Natural killer cell (primary cell): ENCODE data around the gene CCL13. TPM values are rescaled to one million over a fixed set of nuclear protein-coding genes. Genes with fewer than 3 reads are reported as not detected.
A peak's percentile ranks its signal among the peaks of the same experiment; 100 is the strongest.

ENCODE experiments used
- ATAC-seq, 3 donors: fragments of 150-1000 bp in 2 of 3; fragments of 200-7000 bp in 1 of 3; cut with Tn5 transposase; 1 replicate in 1 of 3; 2 replicates in 2 of 3; pipeline ENCODE4 v1.10.0; 2021; ENCODE audit warnings: mild to moderate bottlenecking in 2 of 3, moderate library complexity in 2 of 3
- DNase-seq, 2 donors: peaks; one replicate each; pipeline versions ENCODE4 v3.0.0 to v3.0.0-alpha.2; 2013 to 2021; ENCODE audit warnings: mixed read lengths in 1 of 2
- H3K27ac ChIP-seq: one replicate; pipeline ENCODE4 v1.5.1; 2013; ENCODE audit warnings: mild to moderate bottlenecking, low read length
- H3K27me3 ChIP-seq: one replicate; pipeline ENCODE4 v1.6.1; 2013; ENCODE audit warnings: low read length; ENCODE audit not compliant: control insufficient read depth, insufficient read depth
- H3K36me3 ChIP-seq: one replicate; pipeline ENCODE4 v1.6.1; 2013; ENCODE audit warnings: low read length; ENCODE audit not compliant: control insufficient read depth, insufficient read depth
- H3K4me1 ChIP-seq: one replicate; pipeline ENCODE4 v1.6.1; 2013; ENCODE audit warnings: low read length; ENCODE audit not compliant: control insufficient read depth, insufficient read depth
- H3K4me3 ChIP-seq: one replicate; pipeline ENCODE4 v1.5.1; 2013; ENCODE audit warnings: low read length
- H3K9me3 ChIP-seq: one replicate; pipeline ENCODE4 v1.6.1; 2013; ENCODE audit warnings: low read length; ENCODE audit not compliant: control insufficient read depth, insufficient read depth
- H3K27ac Mint-ChIP-seq, 2 donors: one replicate each; pipeline ENCODE4 v1.8.0; 2022; ENCODE audit warnings: mild to moderate bottlenecking in 2 of 2, mixed read lengths in 2 of 2, moderate library complexity in 1 of 2
- H3K27me3 Mint-ChIP-seq, 2 donors: one replicate each; pipeline ENCODE4 v1.8.0; 2022; ENCODE audit warnings: low read depth in 2 of 2, mixed read lengths in 2 of 2
- H3K36me3 Mint-ChIP-seq: one replicate; pipeline ENCODE4 v1.8.0; 2022; ENCODE audit warnings: mixed read lengths
- H3K4me1 Mint-ChIP-seq, 2 donors: one replicate each; pipeline ENCODE4 v1.8.0; 2022; ENCODE audit warnings: mixed read lengths in 2 of 2
- H3K4me3 Mint-ChIP-seq: one replicate; pipeline ENCODE4 v1.8.0; 2022; ENCODE audit warnings: mild to moderate bottlenecking, moderate library complexity, mixed read lengths
- H3K9me3 Mint-ChIP-seq, 2 donors: one replicate each; pipeline ENCODE4 v1.8.0; 2022; ENCODE audit warnings: mixed read lengths in 2 of 2
- WGBS: methylation state at CpG from one replicate; pipeline ENCODE4 v1.1.7; 2013; ENCODE audit warnings: missing lambda C conversion rate; ENCODE audit not compliant: insufficient coverage; 5-methylcytosine and 5-hydroxymethylcytosine counted together
- intact Hi-C: fragments of 100-400 bp; cut with micrococcal nuclease; formaldehyde crosslinking; loops from one replicate; pipeline ENCODE4 v1.14.2; 2022
- total RNA-seq, 4 donors: library from RNA; stranded (reverse); fragments of 120-200 nt in 1 of 4; gene quantifications; one replicate each; pipeline versions ENCODE4 v1.2.3 to v1.2.4, GENCODE V29; 2013 to 2022
- TF ChIP-seq, protein P1 (sequence below): fragments of 200-600 bp; IDR thresholded peaks from one replicate; pipeline ENCODE4 v1.8.0; 2022; ENCODE audit warnings: antibody characterized with exemption

Gene CCL13
- not detected for total RNA-seq
- not detected for total RNA-seq (2013)

GRCh38 chr17:34356194-34356593, at the start of gene CCL13:
Gene CCL13 (plus strand): TSS chr17:34356480. CDS start chr17:34356527, 47 bp downstream.
- H3K27me3 Mint-ChIP-seq = peaks cover 4 to 5% of the 10 kb centered on the region in 2 donors

DNA sequence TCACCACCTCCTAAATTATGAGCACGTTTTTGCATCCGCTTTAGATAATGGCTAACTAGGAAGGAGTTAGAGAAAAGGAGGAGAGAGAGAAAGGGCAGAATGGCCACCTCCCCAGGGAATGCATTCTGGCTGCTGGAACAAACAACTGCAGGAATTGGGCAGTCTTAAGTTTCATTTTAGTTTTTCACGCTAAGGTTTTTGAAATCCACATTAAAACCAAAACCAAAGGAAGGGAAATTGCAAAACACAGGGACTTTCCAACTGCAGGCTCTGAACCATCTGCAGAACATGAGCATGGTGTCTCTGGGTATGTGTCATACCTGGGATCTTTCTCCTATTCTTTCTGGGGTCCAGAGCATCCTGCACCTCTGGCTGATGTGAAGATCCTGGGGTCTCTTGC, 49.2 kb upstream of the CCL13 start:
- Mint-ChIP-seq H3K4me3 (no peak overlapping the region), H3K4me1 (no peaks in the 10 kb centered on the region), H3K27ac (no peak overlapping the region), H3K36me3 (no peaks in the 10 kb centered on the region), H3K9me3 (no peaks in the 10 kb centered on the region), H3K27me3 (peaks cover 7 to 9% of the 10 kb centered on the region in 2 donors)
- Histone ChIP-seq H3K4me1 (no peaks in the 10 kb centered on the region), H3K4me3 (no peak overlapping the region), H3K9me3 (no peaks in the 10 kb centered on the region), H3K27me3 (no peaks in the 10 kb centered on the region), H3K27ac (no peak overlapping the region), H3K36me3 (no peaks in the 10 kb centered on the region)
- intact Hi-C loops = no loop called here
- ATAC-seq (no peak), DNase-seq (peak in 1 of 2 donors; percentile 7)
- TF ChIP-seq, protein P1, sequence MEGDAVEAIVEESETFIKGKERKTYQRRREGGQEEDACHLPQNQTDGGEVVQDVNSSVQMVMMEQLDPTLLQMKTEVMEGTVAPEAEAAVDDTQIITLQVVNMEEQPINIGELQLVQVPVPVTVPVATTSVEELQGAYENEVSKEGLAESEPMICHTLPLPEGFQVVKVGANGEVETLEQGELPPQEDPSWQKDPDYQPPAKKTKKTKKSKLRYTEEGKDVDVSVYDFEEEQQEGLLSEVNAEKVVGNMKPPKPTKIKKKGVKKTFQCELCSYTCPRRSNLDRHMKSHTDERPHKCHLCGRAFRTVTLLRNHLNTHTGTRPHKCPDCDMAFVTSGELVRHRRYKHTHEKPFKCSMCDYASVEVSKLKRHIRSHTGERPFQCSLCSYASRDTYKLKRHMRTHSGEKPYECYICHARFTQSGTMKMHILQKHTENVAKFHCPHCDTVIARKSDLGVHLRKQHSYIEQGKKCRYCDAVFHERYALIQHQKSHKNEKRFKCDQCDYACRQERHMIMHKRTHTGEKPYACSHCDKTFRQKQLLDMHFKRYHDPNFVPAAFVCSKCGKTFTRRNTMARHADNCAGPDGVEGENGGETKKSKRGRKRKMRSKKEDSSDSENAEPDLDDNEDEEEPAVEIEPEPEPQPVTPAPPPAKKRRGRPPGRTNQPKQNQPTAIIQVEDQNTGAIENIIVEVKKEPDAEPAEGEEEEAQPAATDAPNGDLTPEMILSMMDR = no peak
- WGBS = 60% methylated on average over 3 of the region's 3 CpGs

More at GRCh38 chr17:34356194-34356593, at the start of gene CCL13:
- Histone ChIP-seq H3K9me3 (no peaks in the 10 kb centered on the region), H3K4me1 (no peaks in the 10 kb centered on the region), H3K36me3 (no peaks in the 10 kb centered on the region), H3K27me3 (no peaks in the 10 kb centered on the region), H3K27ac (no peak within 1 kb of the TSS), H3K4me3 (no peak within 1 kb of the TSS)
- no peaks in the 10 kb centered on the region for H3K9me3 Mint-ChIP-seq
- no peaks in the 10 kb centered on the region for H3K36me3 Mint-ChIP-seq
- 95% methylated on average over 5 of the region's 5 CpGs for WGBS
- TF ChIP-seq, protein P1 = no peak
- DNase-seq (no peak), ATAC-seq (no peak)
- intact Hi-C loops = no loop called here
- no peak within 1 kb of the TSS for H3K4me3 Mint-ChIP-seq
- H3K4me1 Mint-ChIP-seq = no peaks in the 10 kb centered on the region
- H3K27ac Mint-ChIP-seq = no peak within 1 kb of the TSS

DNA sequence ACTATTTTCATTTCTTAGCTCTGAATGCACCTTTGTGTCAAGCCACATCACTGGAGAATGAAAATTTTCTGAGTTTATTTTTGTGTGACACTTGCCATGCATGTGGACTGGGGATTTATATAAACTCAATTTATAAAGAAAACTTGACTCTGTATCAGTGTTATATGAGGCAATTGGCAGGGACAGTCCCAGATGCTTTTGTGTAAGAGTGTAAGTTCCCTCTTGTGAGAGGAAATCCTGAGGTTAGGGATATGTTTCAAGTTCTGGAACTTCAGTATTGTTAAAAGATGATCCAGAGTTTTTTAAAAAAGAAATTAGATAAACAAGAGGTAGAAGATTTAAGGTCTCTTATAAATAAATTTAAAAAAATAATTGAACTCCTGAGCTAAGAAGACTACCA, 47.9 kb upstream of the CCL13 start:
- no peaks in the 10 kb centered on the region for H3K4me1 ChIP-seq
- Mint-ChIP-seq H3K27ac (no peak overlapping the region), H3K27me3 (peaks cover 0 to 14% of the 10 kb centered on the region in 2 donors), H3K4me1 (no peaks in the 10 kb centered on the region), H3K36me3 (no peaks in the 10 kb centered on the region), H3K4me3 (no peak overlapping the region), H3K9me3 (no peaks in the 10 kb centered on the region)
- no peaks in the 10 kb centered on the region for H3K36me3 ChIP-seq
- no peaks in the 10 kb centered on the region for H3K9me3 ChIP-seq
- no peak for DNase-seq
- intact Hi-C loops = no loop called here
- no peak overlapping the region for H3K4me3 ChIP-seq
- no peaks in the 10 kb centered on the region for H3K27me3 ChIP-seq
- TF ChIP-seq, protein P1 = no peak
- H3K27ac ChIP-seq = no peak overlapping the region
- no peak for ATAC-seq

DNA sequence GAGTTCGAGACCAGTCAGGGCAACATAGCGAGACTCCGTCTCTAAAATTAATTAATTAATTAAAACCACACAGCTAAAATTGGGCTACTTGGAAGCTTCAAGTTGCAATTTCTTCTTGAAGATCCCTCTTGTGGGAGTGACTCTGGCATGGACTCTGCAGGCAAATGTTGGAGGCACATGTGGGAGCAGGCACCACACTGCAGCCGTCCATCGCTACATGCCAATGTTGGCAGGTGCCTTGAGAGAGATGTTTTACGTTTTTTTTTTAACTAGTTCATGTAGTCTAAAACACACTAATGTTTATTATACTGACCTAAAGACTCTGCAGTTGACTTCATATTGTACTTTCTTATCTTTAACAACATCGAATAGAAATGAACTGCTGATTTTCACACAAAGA, 45.0 kb upstream of the CCL13 start:
- Histone ChIP-seq H3K4me3 (no peak overlapping the region), H3K4me1 (no peaks in the 10 kb centered on the region), H3K36me3 (no peaks in the 10 kb centered on the region), H3K27me3 (no peaks in the 10 kb centered on the region), H3K27ac (no peak overlapping the region), H3K9me3 (no peaks in the 10 kb centered on the region)
- Mint-ChIP-seq H3K27ac (no peak overlapping the region), H3K27me3 (peaks cover 18 to 22% of the 10 kb centered on the region in 2 donors), H3K36me3 (no peaks in the 10 kb centered on the region), H3K4me3 (no peak overlapping the region), H3K9me3 (no peaks in the 10 kb centered on the region), H3K4me1 (no peaks in the 10 kb centered on the region)
- TF ChIP-seq, protein P1 = no peak
- intact Hi-C loops = no loop called here
- DNase-seq (no peak), ATAC-seq (no peak)
- 88% methylated on average over 6 of the region's 7 CpGs for WGBS
